H1 (cell line): ENCODE measurements around the gene ACYP1. TPM values are rescaled to one million over a fixed set of nuclear protein-coding genes. Genes with fewer than 3 reads are reported as not detected.

Experiments used
- CTCF ChIA-PET: fragments of 300-600 bp; sonication (Branson Sonifier 250); formaldehyde crosslinking; loops from one replicate; lab custom pipeline; 2021; ENCODE audit not compliant: partially characterized antibody; lab: Charles Lee
- POLR2A ChIA-PET: fragments of 300-600 bp; sonication (Branson Sonifier 250); formaldehyde crosslinking; loops from one replicate; lab custom pipeline; 2021; ENCODE audit warnings: inconsistent platforms; ENCODE audit not compliant: partially characterized antibody; lab: Charles Lee
- DNase-seq, 2 experiments: peaks; one replicate each; pipeline versions ENCODE4 v3.0.0 to v3.0.0-alpha.2; 2010 to 2022; ENCODE audit warnings: low spot score in 2 of 2, low read depth in 1 of 2, mixed read lengths in 1 of 2
- FAIRE-seq: peaks from 2 replicates; lab custom pipeline; 2011; peaks lifted over from hg19 to GRCh38; lab: Jason Lieb, UNC
- H2AFZ ChIP-seq: 2 replicates; pipeline ENCODE4 v1.8.1; 2012; ENCODE audit warnings: low read length, inconsistent platforms
- H2AK5ac ChIP-seq: 2 replicates; pipeline ENCODE4 v1.6.1; 2013; ENCODE audit warnings: low read depth, low read length
- H2BK120ac ChIP-seq: replicated peaks from 2 replicates; pipeline ENCODE3; 2013; ENCODE audit warnings: low read depth, low read length, inconsistent platforms
- H2BK12ac ChIP-seq: 2 replicates; pipeline ENCODE4 v1.6.1; 2013; ENCODE audit warnings: low read depth, low read length
- H2BK15ac ChIP-seq: 2 replicates; pipeline ENCODE4 v1.6.1; 2013; ENCODE audit warnings: low read length
- H2BK20ac ChIP-seq: 2 replicates; pipeline ENCODE4 v1.6.1; 2013; ENCODE audit warnings: low read length
- H2BK5ac ChIP-seq: 2 replicates; pipeline ENCODE4 v1.6.1; 2013; ENCODE audit warnings: low read depth, low read length
- H3K14ac ChIP-seq: 2 replicates; pipeline ENCODE4 v1.6.1; 2013; ENCODE audit warnings: inconsistent platforms; ENCODE audit not compliant: insufficient read length
- H3K18ac ChIP-seq: 2 replicates; pipeline ENCODE4 v1.6.1; 2013; ENCODE audit warnings: low read length; ENCODE audit errors: extremely low read depth
- H3K23ac ChIP-seq: 2 replicates; pipeline ENCODE4 v1.6.1; 2013; ENCODE audit warnings: inconsistent platforms; ENCODE audit not compliant: insufficient read length
- H3K23me2 ChIP-seq: 2 replicates; pipeline ENCODE4 v1.6.1; 2013; ENCODE audit warnings: low read depth, low read length
- H3K27ac ChIP-seq: 2 replicates; pipeline ENCODE4 v1.6.1; 2011; ENCODE audit warnings: low read depth, low read length, inconsistent platforms
- H3K27me3 ChIP-seq, 4 experiments: replicated peaks in 1 of 4; 1 replicate in 1 of 4; 2 replicates in 3 of 4; pipeline versions ENCODE4 v1.6.1 to v1.8.1; 2011 to 2013; ENCODE audit warnings: low read length in 3 of 4, mild to moderate bottlenecking in 3 of 4, inconsistent platforms in 2 of 4, mixed read lengths in 2 of 4, moderate library complexity in 1 of 4; ENCODE audit not compliant: control insufficient read depth in 3 of 4, insufficient read depth in 3 of 4; ENCODE audit errors: extremely low read depth in 1 of 4
- H3K36me3 ChIP-seq, 4 experiments: 2 replicates each; pipeline versions ENCODE4 v1.6.1 to v1.8.1; 2011 to 2013; ENCODE audit warnings: mild to moderate bottlenecking in 4 of 4, low read length in 3 of 4, moderate library complexity in 2 of 4, control low read depth in 1 of 4, inconsistent platforms in 1 of 4; ENCODE audit not compliant: insufficient read depth in 4 of 4, control insufficient read depth in 2 of 4
- H3K4ac ChIP-seq: replicated peaks from 2 replicates; pipeline ENCODE3; 2013; ENCODE audit warnings: low read length, low read depth, mixed read lengths, inconsistent platforms; ENCODE audit not compliant: insufficient read length
- H3K4me1 ChIP-seq, 4 experiments: replicated peaks in 1 of 4; 1 replicate in 1 of 4; 2 replicates in 3 of 4; pipeline versions ENCODE4 v1.6.1 to v1.8.1; 2011 to 2013; ENCODE audit warnings: low read length in 3 of 4, inconsistent platforms in 2 of 4, mixed read lengths in 1 of 4; ENCODE audit not compliant: insufficient read depth in 4 of 4, control insufficient read depth in 3 of 4
- H3K4me2 ChIP-seq, 2 experiments: 2 replicates each; pipeline versions ENCODE4 v1.6.1 to v1.8.1; 2011 to 2013; ENCODE audit warnings: low read depth in 2 of 2, low read length in 2 of 2, control low read depth in 1 of 2, inconsistent platforms in 1 of 2, mild to moderate bottlenecking in 1 of 2; ENCODE audit not compliant: insufficient read depth in 1 of 2
- H3K4me3 ChIP-seq, 4 experiments: fragments of 200-600, 300-600 bp in 1 of 4; sonication (generic), shearing (Covaris generic), sonication (Bioruptor Twin) in 1 of 4; 2 replicates each; pipeline versions ENCODE4 v1.5.1 to v1.8.1; 2011 to 2016; ENCODE audit warnings: low read length in 4 of 4, low read depth in 3 of 4, control low read depth in 2 of 4, inconsistent platforms in 2 of 4, mild to moderate bottlenecking in 2 of 4, mixed read lengths in 1 of 4, moderate library complexity in 1 of 4; ENCODE audit not compliant: insufficient read depth in 2 of 4; ENCODE audit errors: extremely low read depth in 1 of 4
- H3K56ac ChIP-seq: replicated peaks from 2 replicates; pipeline ENCODE3; 2013; ENCODE audit warnings: low read depth, mild to moderate bottlenecking, mixed read lengths, low read length, inconsistent platforms; ENCODE audit not compliant: insufficient read length
- H3K79me1 ChIP-seq: 2 replicates; pipeline ENCODE4 v1.6.1; 2013; ENCODE audit warnings: low read depth, low read length, control low read depth
- H3K79me2 ChIP-seq, 2 experiments: 2 replicates each; pipeline versions ENCODE4 v1.6.1 to v1.8.1; 2012 to 2013; ENCODE audit warnings: low read length in 2 of 2, mild to moderate bottlenecking in 2 of 2, inconsistent platforms in 1 of 2; ENCODE audit not compliant: insufficient read depth in 2 of 2, control insufficient read depth in 1 of 2
- H3K9ac ChIP-seq, 4 experiments: replicated peaks in 1 of 4; 1 replicate in 1 of 4; 2 replicates in 3 of 4; pipeline versions ENCODE4 v1.6.1 to v1.8.1; 2011 to 2013; ENCODE audit warnings: low read depth in 3 of 4, low read length in 3 of 4, control low read depth in 2 of 4, mild to moderate bottlenecking in 2 of 4, moderate library complexity in 2 of 4, inconsistent platforms in 1 of 4; ENCODE audit errors: extremely low read depth in 1 of 4
- H3K9me3 ChIP-seq, 2 experiments: 2 replicates each; pipeline versions ENCODE4 v1.6.1 to v1.8.1; 2012 to 2013; ENCODE audit warnings: mild to moderate bottlenecking in 2 of 2, moderate library complexity in 2 of 2, control low read depth in 1 of 2, inconsistent platforms in 1 of 2, low read depth in 1 of 2, low read length in 1 of 2, mixed read lengths in 1 of 2; ENCODE audit not compliant: insufficient read depth in 2 of 2
- H4K20me1 ChIP-seq, 2 experiments: replicated peaks in 1 of 2; 2 replicates each; pipeline versions ENCODE3 to v1.8.1; 2011 to 2013; ENCODE audit warnings: inconsistent platforms in 2 of 2, low read length in 2 of 2, mild to moderate bottlenecking in 1 of 2; ENCODE audit not compliant: insufficient read depth in 2 of 2, control insufficient read depth in 1 of 2
- H4K5ac ChIP-seq: 2 replicates; pipeline ENCODE4 v1.6.1; 2013; ENCODE audit warnings: low read length, low read depth, mixed read lengths, inconsistent platforms; ENCODE audit not compliant: insufficient read length
- H4K8ac ChIP-seq: 2 replicates; pipeline ENCODE4 v1.8.0; 2013; ENCODE audit warnings: mild to moderate bottlenecking, moderate library complexity, low read length, inconsistent platforms; ENCODE audit not compliant: insufficient read depth; ENCODE audit errors: extremely low read depth
- H4K91ac ChIP-seq: replicated peaks from 2 replicates; pipeline ENCODE3; 2013; ENCODE audit warnings: low read length, mixed read lengths, inconsistent platforms; ENCODE audit not compliant: insufficient read length
- CHD1 ChIP-seq: IDR thresholded peaks from 2 replicates; pipeline ENCODE4 v1.6.1; 2012; ENCODE audit warnings: low read depth, low read length, improper control_type of control experiment
- GABPA ChIP-seq: IDR thresholded peaks from 2 replicates; pipeline ENCODE4 v1.6.1; 2011; ENCODE audit warnings: mild to moderate bottlenecking, low read length, moderate library complexity, borderline replicate concordance; ENCODE audit not compliant: insufficient read depth
- POLR2AphosphoS5 ChIP-seq: IDR thresholded peaks from 2 replicates; pipeline ENCODE4 v1.6.1; 2011; ENCODE audit warnings: low read depth, low read length
- SIN3A ChIP-seq, 2 experiments: IDR thresholded peaks in 1 of 2; conservative IDR thresholded peaks in 1 of 2; 2 replicates each; pipeline ENCODE4 v1.6.1; 2011 to 2012; ENCODE audit warnings: low read length in 2 of 2, improper control_type of control experiment in 1 of 2, low read depth in 1 of 2, mild to moderate bottlenecking in 1 of 2
- SUZ12 ChIP-seq: fragments of 200-600 bp; sonication (generic); IDR thresholded peaks from 2 replicates; pipeline ENCODE4 v1.6.1; 2012; ENCODE audit warnings: mild to moderate bottlenecking, inconsistent platforms, low read length, moderate library complexity, mixed read lengths
- WGBS, 2 experiments: shearing (Covaris generic) in 1 of 2; methylation state at CpG; one replicate each; pipeline versions ENCODE4 v1.1.6 to v1.1.7; 2013 to 2015; ENCODE audit warnings: low lambda C conversion rate in 2 of 2, mixed read lengths in 2 of 2, inconsistent platforms in 1 of 2, low coverage in 1 of 2, missing lambda C conversion rate in 1 of 2; ENCODE audit not compliant: insufficient replicate concordance in 2 of 2, insufficient coverage in 1 of 2, insufficient read length in 1 of 2; ENCODE audit errors: extremely low coverage in 1 of 2, missing lambda C conversion rate in 1 of 2; 5-methylcytosine and 5-hydroxymethylcytosine counted together
- polyA plus RNA-seq, 7 experiments: library from polyadenylated mRNA; depleted of rRNA in 3 of 7; stranded (reverse) in 5 of 7; unstranded in 2 of 7; fragments of >200 nt in 5 of 7; fragments of 200-250 nt in 2 of 7; gene quantifications; 1 replicate in 5 of 7; 2 replicates in 1 of 7; 4 replicates in 1 of 7; pipeline versions ENCODE4 v1.2.1 to v1.2.3, GENCODE V29; 2011 to 2013; ENCODE audit warnings: missing spikeins in 2 of 7, mixed read lengths in 2 of 7
- total RNA-seq: library from RNA; stranded (reverse); fragmentation: NEBNext Ultra II Directional; extraction: Animal tissue kit (Norgen Biotek cat#: 25700); gene quantifications from 2 replicates; pipeline ENCODE4 v1.2.1, GENCODE V29; 2021

Gene ACYP1
- total and polyA plus RNA-seq, 2 of the 8 experiments (the other 6 are each of a cell fraction or from before 2014, with no cell fraction given) = 22.3 to 24.8 TPM

DNA sequence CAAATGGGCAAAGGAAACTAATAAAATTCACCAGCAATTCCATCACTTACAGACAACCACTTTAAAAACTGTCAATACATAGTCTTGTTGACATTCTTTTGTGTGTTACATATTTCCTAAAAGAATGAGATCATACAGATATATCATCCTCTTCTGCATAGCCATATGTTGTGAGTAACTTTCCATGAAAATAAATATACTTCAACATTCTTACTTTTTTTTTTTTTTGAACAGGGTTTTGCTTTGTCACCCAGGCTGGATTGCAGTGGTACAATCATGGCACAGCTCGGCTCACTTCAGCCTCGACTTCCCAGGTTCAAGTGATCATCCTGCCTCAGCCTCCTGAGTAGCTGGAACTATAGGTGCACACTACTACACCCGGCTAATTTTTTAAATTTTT, 26.5 kb upstream of the ACYP1 start:
- no peak overlapping the region for H2BK12ac ChIP-seq
- no peak overlapping the region for H4K8ac ChIP-seq
- no peaks in the 10 kb centered on the region; a peak in 2 of 7 replicates for H3K4me1 ChIP-seq
- no peak overlapping the region for H4K5ac ChIP-seq
- no peaks in the 10 kb centered on the region for H3K27me3 ChIP-seq
- CTCF ChIA-PET = interaction anchor here (0.9 to 10.6 kb wide), 7 partner anchors 67 to 208 kb away, joined by 4 to 98 read pairs (median 6); no protein-coding TSS in a partner anchor
- H3K79me2 ChIP-seq = no peaks in the 10 kb centered on the region
- no peaks in the 10 kb centered on the region for H3K9me3 ChIP-seq
- H3K23ac ChIP-seq = no peak overlapping the region
- H2BK5ac ChIP-seq = no peak overlapping the region
- H3K9ac ChIP-seq = no peak overlapping the region
- H2AK5ac ChIP-seq = no peak overlapping the region
- no peak overlapping the region for H4K91ac ChIP-seq
- H3K4me3 ChIP-seq = no peak overlapping the region
- H2BK15ac ChIP-seq = no peak overlapping the region
- peaks cover 6 to 45% (median 26%) of the 10 kb centered on the region in 4 experiments for H3K36me3 ChIP-seq
- H4K20me1 ChIP-seq = no peaks in the 10 kb centered on the region
- FAIRE-seq = no peak
- no peaks in the 10 kb centered on the region for H3K23me2 ChIP-seq
- H3K14ac ChIP-seq = no peak overlapping the region
- H3K18ac ChIP-seq = no peak overlapping the region
- no peak for DNase-seq
- POLR2A ChIA-PET = interaction anchor here (1.3 kb wide), 1 partner anchor 186 kb away, joined by 4 read pairs; no protein-coding TSS in a partner anchor
- no peak overlapping the region for H2BK20ac ChIP-seq
- no peak overlapping the region for H3K4me2 ChIP-seq
- H3K79me1 ChIP-seq = no peaks in the 10 kb centered on the region
- H3K56ac ChIP-seq = no peak overlapping the region
- no peak overlapping the region for H2AFZ ChIP-seq
- 100% methylated on average over 3 of the region's 3 CpGs; no CpG with 5 or more reads in 1 of the 2 experiments for WGBS, 2 experiments
- no peak overlapping the region for H3K4ac ChIP-seq
- no peak overlapping the region for H2BK120ac ChIP-seq
- no peak overlapping the region for H3K27ac ChIP-seq
- TF ChIP-seq SIN3A (conservative IDR thresholded peaks at IDR 0.05 in 1 of 2, IDR thresholded peaks at IDR 0.05 in 1 of 2; ENCODE audit: low read depth in 1 of 2, low read length in 2 of 2) = no peak
- TF ChIP-seq SUZ12 = no peak
- TF ChIP-seq CHD1 = no peak
- TF ChIP-seq GABPA = no peak
- TF ChIP-seq POLR2AphosphoS5 = no peak
